ENCODE data around the gene SORBS2.

- no peak for TF ChIP-seq ZNF317 (CRISPR knock-in tag; IDR thresholded peaks at IDR 0.05; ENCODE audit: borderline replicate concordance, low read depth)
- no peak for TF ChIP-seq CTCF (IDR thresholded peaks at IDR 0.05)
Observed at GRCh38 chr4:185780472-185780871, 31.5 kb downstream of the SORBS2 start.

Measured in WTC11 (cell line).